Prostate gland (tissue), 2 donors: ENCODE data around the gene SYT14. TPM values are rescaled to one million over a fixed set of nuclear protein-coding genes. Genes with fewer than 3 reads are reported as not detected.
"Not testable (repeated sequence)": the region's sequence is repeated elsewhere in the genome, so short reads cannot be mapped to it uniquely, and the experiment has no call there.

Experiments
- DNase-seq: peaks from one replicate; pipeline ENCODE4 v3.0.0-alpha.2; 2019; ENCODE audit warnings: low spot score
- H3K27ac ChIP-seq, 2 donors: fragments of 200-600 bp; sonication (generic); 2 replicates each; pipeline ENCODE4 v1.5.1; 2017 to 2019
- H3K27me3 ChIP-seq: fragments of 200-600 bp; sonication (generic); replicated peaks from 2 replicates; pipeline ENCODE4 v1.5.1; 2019; ENCODE audit not compliant: insufficient read depth
- H3K36me3 ChIP-seq, 2 donors: fragments of 200-600 bp; sonication (generic); 1 replicate in 1 of 2; 2 replicates in 1 of 2; pipeline versions ENCODE4 v1.5.1 to v1.8.1; 2017 to 2019
- H3K4me1 ChIP-seq: fragments of 200-600 bp; sonication (generic); replicated peaks from 2 replicates; pipeline ENCODE4 v1.5.1; 2019
- H3K4me3 ChIP-seq, 2 donors: fragments of 200-600 bp; sonication (generic); 2 replicates each; pipeline ENCODE4 v1.5.1; 2017 to 2019
- H3K9me3 ChIP-seq: fragments of 200-600 bp; sonication (generic); 2 replicates; pipeline ENCODE4 v1.5.1; 2017
- POLR2A ChIP-seq: fragments of 450-650 bp; IDR thresholded peaks from one replicate; pipeline ENCODE4 v1.6.1; 2016; ENCODE audit warnings: antibody characterized with exemption, mild to moderate bottlenecking
- POLR2AphosphoS5 ChIP-seq: sonication (generic); formaldehyde crosslinking; IDR thresholded peaks from one replicate; pipeline ENCODE4 v1.6.1; 2017; ENCODE audit warnings: antibody characterized with exemption
- WGBS: methylation state at CpG from one replicate; pipeline ENCODE4 v1.1.5; 2018; 5-methylcytosine and 5-hydroxymethylcytosine counted together
- intact Hi-C: fragments of 100-400 bp; cut with DNase I; formaldehyde crosslinking; loops from one replicate; pipeline ENCODE4 v1.14.2; 2022
- total RNA-seq, 2 donors: library from RNA; depleted of rRNA; stranded (reverse); fragments of >200 nt; gene quantifications; one replicate each; pipeline ENCODE4 v1.1.0, GENCODE V29; 2016
- TF ChIP-seq, protein P1 (sequence below), 4 experiments: fragments of 200-600 bp in 2 of 4; fragments of 450-650 bp in 2 of 4; sonication (generic) in 2 of 4; IDR thresholded peaks; 1 replicate in 3 of 4; 2 replicates in 1 of 4; pipeline ENCODE4 v1.5.1; 2016 to 2019; ENCODE audit warnings: antibody characterized with exemption in 4 of 4, mild to moderate bottlenecking in 2 of 4, moderate library complexity in 2 of 4

SYT14 gene
- total RNA-seq, 2 donors from 2014 or later: 0.41 to 6.0 TPM

DNA sequence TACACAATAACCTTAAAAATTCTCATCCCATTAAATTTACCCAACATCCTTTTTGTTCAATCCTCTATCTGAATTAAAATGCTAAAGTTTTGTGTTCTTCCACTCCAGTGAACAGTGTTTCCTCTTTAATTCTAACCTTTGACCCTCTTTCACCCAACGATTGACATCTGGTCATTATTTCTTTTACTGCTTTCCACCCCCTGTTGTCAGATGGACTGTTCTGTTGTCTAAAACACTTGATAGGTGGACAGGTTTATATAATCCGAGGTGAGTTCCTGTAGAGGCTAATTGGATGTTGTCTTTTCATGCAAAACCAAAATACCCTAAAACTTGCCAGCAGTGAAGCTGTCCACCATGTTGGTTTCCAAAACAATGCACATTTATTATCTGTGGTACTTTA, 221.2 kb downstream of the SYT14 start:
- no peak overlapping the region for H3K4me3 ChIP-seq
- H3K9me3 ChIP-seq: peaks cover 4% of the 10 kb centered on the region
- 21% methylated on average over 2 of the region's 2 CpGs for WGBS
- intact Hi-C loops: no loop called here
- H3K36me3 ChIP-seq: no peaks in the 10 kb centered on the region
- TF ChIP-seq POLR2AphosphoS5: no peak
- no peak for TF ChIP-seq POLR2A
- TF ChIP-seq, protein P1, sequence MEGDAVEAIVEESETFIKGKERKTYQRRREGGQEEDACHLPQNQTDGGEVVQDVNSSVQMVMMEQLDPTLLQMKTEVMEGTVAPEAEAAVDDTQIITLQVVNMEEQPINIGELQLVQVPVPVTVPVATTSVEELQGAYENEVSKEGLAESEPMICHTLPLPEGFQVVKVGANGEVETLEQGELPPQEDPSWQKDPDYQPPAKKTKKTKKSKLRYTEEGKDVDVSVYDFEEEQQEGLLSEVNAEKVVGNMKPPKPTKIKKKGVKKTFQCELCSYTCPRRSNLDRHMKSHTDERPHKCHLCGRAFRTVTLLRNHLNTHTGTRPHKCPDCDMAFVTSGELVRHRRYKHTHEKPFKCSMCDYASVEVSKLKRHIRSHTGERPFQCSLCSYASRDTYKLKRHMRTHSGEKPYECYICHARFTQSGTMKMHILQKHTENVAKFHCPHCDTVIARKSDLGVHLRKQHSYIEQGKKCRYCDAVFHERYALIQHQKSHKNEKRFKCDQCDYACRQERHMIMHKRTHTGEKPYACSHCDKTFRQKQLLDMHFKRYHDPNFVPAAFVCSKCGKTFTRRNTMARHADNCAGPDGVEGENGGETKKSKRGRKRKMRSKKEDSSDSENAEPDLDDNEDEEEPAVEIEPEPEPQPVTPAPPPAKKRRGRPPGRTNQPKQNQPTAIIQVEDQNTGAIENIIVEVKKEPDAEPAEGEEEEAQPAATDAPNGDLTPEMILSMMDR (IDR thresholded peaks at IDR 0.05): no peak
- no peak overlapping the region for H3K27ac ChIP-seq
- H3K27me3 ChIP-seq: no peaks in the 10 kb centered on the region
- DNase-seq: no peak
- no peaks in the 10 kb centered on the region for H3K4me1 ChIP-seq

DNA sequence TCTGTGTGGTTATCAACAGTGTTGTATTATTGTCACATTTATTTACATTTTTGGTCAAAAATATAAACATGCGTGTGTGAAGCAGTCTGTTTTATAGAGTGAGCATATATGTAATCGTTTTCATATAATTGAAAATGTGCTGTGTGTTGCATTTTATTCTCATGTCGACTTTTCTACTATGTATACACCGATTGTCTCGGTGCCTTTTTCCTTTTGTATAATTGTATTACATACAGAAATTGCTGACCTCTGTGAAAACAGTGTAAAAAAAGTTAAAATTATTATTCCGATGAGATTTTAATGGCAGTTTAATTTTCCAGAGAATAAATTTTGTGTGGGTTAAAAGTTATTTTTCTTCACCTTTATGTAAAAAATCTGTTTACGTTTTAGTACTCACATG, 232.2 kb downstream of the SYT14 start:
- DNase-seq: no peak
- no peaks in the 10 kb centered on the region for H3K4me1 ChIP-seq
- H3K4me3 ChIP-seq: no peak overlapping the region
- WGBS: 75% methylated on average over 7 of the region's 7 CpGs
- H3K27me3 ChIP-seq: no peaks in the 10 kb centered on the region
- TF ChIP-seq, protein P1 (IDR thresholded peaks at IDR 0.05): no peak
- TF ChIP-seq POLR2AphosphoS5: no peak
- no peak for TF ChIP-seq POLR2A
- no peaks in the 10 kb centered on the region for H3K36me3 ChIP-seq
- intact Hi-C loops: no loop called here
- H3K27ac ChIP-seq: no peak overlapping the region
- H3K9me3 ChIP-seq: no peaks in the 10 kb centered on the region

DNA sequence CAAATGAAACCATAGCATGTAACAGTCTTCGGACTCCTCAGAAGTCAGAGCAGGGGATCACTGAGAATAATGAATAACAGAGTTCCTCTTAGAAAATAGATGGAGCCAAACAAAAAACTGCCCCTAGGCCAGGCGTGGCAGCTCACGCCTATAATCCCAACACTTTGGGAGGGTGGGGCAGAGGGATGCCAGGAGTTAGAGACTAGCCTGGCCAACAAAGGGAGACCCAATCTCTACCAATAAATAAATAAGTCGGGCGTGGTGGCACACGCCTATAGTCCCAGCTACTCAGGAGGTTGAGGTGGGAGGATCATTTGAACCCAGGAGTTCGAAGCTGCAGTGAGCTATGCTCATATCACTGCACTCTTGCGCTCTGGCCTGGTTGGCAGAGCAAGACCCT, 236.1 kb downstream of the SYT14 start:
- Histone ChIP-seq H3K4me3 (no peak overlapping the region), H3K27me3 (no peaks in the 10 kb centered on the region), H3K9me3 (no peaks in the 10 kb centered on the region), H3K36me3 (no peaks in the 10 kb centered on the region), H3K27ac (no peak overlapping the region), H3K4me1 (no peaks in the 10 kb centered on the region)
- TF ChIP-seq POLR2A (no peak), POLR2AphosphoS5 (no peak)
- TF ChIP-seq, protein P1 (IDR thresholded peaks at IDR 0.05): no peak
- DNase-seq: no peak
- intact Hi-C loops: no loop called here
- WGBS: 88% methylated on average over 8 of the region's 8 CpGs

DNA sequence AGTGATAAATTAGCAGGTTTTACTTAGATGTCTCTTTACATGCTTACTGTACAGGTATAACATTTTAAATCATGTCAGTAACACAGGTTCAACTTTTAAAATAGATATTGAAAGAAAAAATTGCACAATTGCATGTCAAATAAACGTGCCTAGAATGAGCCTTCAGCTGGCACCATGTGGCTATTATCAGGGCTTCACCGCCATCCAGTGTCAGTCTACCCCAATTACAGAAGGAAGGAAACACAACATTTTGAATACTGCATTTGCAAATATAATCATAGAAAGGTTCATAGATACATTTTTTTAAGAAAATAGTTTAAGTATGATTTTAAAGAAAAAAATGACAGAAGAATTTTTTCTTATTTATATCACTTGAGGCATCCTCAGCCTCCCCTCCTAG, 247.0 kb downstream of the SYT14 start:
- intact Hi-C loops: no loop called here
- H3K4me3 ChIP-seq: no peak overlapping the region
- no peaks in the 10 kb centered on the region for H3K4me1 ChIP-seq
- H3K36me3 ChIP-seq: no peaks in the 10 kb centered on the region
- no peaks in the 10 kb centered on the region for H3K27me3 ChIP-seq
- H3K27ac ChIP-seq: no peak overlapping the region
- DNase-seq: no peak
- 70% methylated on average over 2 of the region's 2 CpGs for WGBS
- no peak for TF ChIP-seq POLR2AphosphoS5
- no peak for TF ChIP-seq POLR2A
- H3K9me3 ChIP-seq: no peaks in the 10 kb centered on the region

DNA sequence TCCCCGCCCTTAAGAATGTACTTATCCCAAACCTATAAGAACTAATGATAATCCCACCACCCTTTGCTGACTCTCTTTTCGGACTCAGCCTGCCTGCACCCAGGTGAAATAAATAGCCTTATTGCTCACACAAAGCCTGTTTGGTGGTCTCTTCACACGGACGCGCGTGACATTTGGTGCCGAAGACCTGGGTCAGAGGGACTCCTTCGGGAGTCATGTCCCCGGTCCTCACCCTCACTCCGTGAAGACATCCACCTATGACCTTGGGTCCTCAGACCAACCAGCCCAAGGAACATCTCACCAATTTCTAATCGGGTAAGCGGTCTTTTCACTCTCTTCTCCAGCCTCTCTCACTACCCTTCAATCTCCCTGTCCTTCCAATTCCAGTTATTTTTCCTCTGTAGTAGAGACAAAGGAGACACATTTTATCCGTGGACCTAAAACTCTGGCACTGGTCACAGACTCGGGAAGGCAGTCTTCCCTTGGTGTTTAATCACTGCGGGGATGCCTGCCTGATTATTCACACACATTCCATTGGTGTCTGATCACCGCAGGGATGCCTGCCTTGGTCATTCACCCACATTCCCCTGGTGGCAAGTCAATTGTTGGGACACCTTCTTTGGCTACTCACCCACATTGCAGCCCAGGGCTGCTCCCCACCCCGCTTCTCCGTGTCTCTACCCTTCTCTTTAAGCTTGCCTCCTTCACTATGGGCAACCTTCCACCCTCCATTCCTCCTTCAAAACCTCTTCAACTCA, 250.0 kb downstream of the SYT14 start:
- DNase-seq, H3K27me3 ChIP-seq, H3K27ac ChIP-seq, H3K4me3 ChIP-seq, intact Hi-C loops, H3K9me3 ChIP-seq, H3K4me1 ChIP-seq, H3K36me3 ChIP-seq: not testable (repeated sequence)
- 88% methylated on average over 18 of the region's 18 CpGs for WGBS

DNA sequence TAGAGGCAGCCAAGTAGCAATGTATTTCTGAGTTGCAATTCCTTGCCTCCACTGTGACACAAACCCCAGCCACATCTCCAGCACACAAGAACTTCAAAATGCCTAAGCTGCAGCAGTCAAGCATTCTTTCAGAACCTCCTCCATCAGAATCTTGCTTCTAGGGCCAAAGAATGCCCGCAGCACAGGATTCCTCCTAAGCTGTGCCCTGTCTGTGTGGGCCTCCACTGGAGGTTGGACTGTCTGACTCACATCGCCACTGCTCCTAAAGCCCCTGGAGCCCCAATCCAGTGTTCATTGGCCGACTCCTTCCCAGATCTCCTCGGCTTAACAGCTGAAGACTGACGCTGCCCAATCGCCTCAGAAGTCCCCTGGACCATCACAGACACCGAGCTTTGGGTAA, 251.4 kb downstream of the SYT14 start:
- no peak for TF ChIP-seq POLR2AphosphoS5
- TF ChIP-seq POLR2A: no peak
- TF ChIP-seq, protein P1 (IDR thresholded peaks at IDR 0.05): no peak
- WGBS: 88% methylated on average over 7 of the region's 7 CpGs
- intact Hi-C loops: no loop called here

More for the DNA sequence above, 251.4 kb downstream of the SYT14 start:
- no peaks in the 10 kb centered on the region for H3K27me3 ChIP-seq
- no peaks in the 10 kb centered on the region for H3K9me3 ChIP-seq
- no peak for DNase-seq
- H3K4me1 ChIP-seq: no peaks in the 10 kb centered on the region
- H3K36me3 ChIP-seq: no peaks in the 10 kb centered on the region
- no peak overlapping the region for H3K4me3 ChIP-seq
- H3K27ac ChIP-seq: no peak overlapping the region
